ENCODE results near the gene FBXO9.

DNA sequence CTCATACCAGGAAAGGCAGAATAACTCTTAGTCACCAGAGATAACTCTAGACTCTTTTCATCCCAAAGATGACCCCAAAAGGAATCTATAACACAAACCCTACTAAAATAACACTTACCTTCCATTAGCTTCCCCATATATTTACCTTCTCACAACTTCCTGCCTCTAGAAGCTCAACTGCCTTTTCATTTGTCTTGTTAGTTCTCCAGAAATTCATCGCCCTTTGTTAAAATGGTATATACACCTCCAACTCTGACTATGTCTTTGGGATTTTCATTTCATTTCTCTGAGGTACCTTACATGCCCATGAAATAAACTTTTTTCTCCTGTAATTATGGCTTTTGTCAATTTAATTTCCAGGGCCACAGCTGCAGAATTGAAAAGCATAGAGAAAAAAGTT, 49.9 kb downstream of the FBXO9 start:
- TF ChIP-seq, protein P1, sequence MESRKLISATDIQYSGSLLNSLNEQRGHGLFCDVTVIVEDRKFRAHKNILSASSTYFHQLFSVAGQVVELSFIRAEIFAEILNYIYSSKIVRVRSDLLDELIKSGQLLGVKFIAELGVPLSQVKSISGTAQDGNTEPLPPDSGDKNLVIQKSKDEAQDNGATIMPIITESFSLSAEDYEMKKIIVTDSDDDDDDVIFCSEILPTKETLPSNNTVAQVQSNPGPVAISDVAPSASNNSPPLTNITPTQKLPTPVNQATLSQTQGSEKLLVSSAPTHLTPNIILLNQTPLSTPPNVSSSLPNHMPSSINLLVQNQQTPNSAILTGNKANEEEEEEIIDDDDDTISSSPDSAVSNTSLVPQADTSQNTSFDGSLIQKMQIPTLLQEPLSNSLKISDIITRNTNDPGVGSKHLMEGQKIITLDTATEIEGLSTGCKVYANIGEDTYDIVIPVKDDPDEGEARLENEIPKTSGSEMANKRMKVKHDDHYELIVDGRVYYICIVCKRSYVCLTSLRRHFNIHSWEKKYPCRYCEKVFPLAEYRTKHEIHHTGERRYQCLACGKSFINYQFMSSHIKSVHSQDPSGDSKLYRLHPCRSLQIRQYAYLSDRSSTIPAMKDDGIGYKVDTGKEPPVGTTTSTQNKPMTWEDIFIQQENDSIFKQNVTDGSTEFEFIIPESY (IDR thresholded peaks at IDR 0.05), result no peak
- TF ChIP-seq, protein P2, sequence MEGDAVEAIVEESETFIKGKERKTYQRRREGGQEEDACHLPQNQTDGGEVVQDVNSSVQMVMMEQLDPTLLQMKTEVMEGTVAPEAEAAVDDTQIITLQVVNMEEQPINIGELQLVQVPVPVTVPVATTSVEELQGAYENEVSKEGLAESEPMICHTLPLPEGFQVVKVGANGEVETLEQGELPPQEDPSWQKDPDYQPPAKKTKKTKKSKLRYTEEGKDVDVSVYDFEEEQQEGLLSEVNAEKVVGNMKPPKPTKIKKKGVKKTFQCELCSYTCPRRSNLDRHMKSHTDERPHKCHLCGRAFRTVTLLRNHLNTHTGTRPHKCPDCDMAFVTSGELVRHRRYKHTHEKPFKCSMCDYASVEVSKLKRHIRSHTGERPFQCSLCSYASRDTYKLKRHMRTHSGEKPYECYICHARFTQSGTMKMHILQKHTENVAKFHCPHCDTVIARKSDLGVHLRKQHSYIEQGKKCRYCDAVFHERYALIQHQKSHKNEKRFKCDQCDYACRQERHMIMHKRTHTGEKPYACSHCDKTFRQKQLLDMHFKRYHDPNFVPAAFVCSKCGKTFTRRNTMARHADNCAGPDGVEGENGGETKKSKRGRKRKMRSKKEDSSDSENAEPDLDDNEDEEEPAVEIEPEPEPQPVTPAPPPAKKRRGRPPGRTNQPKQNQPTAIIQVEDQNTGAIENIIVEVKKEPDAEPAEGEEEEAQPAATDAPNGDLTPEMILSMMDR (IDR thresholded peaks at IDR 0.05; ENCODE audit: low read depth, low read length, missing input control), result no peak
- TF ChIP-seq YY1 (IDR thresholded peaks at IDR 0.05) (no peak), NR2F2 (IDR thresholded peaks at IDR 0.05) (no peak), JUND (IDR thresholded peaks at IDR 0.05) (no peak), TAF1 (conservative IDR thresholded peaks at IDR 0.05) (no peak), SP1 (IDR thresholded peaks at IDR 0.05) (no peak)
- TF ChIP-seq, protein P3, sequence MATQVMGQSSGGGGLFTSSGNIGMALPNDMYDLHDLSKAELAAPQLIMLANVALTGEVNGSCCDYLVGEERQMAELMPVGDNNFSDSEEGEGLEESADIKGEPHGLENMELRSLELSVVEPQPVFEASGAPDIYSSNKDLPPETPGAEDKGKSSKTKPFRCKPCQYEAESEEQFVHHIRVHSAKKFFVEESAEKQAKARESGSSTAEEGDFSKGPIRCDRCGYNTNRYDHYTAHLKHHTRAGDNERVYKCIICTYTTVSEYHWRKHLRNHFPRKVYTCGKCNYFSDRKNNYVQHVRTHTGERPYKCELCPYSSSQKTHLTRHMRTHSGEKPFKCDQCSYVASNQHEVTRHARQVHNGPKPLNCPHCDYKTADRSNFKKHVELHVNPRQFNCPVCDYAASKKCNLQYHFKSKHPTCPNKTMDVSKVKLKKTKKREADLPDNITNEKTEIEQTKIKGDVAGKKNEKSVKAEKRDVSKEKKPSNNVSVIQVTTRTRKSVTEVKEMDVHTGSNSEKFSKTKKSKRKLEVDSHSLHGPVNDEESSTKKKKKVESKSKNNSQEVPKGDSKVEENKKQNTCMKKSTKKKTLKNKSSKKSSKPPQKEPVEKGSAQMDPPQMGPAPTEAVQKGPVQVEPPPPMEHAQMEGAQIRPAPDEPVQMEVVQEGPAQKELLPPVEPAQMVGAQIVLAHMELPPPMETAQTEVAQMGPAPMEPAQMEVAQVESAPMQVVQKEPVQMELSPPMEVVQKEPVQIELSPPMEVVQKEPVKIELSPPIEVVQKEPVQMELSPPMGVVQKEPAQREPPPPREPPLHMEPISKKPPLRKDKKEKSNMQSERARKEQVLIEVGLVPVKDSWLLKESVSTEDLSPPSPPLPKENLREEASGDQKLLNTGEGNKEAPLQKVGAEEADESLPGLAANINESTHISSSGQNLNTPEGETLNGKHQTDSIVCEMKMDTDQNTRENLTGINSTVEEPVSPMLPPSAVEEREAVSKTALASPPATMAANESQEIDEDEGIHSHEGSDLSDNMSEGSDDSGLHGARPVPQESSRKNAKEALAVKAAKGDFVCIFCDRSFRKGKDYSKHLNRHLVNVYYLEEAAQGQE (IDR thresholded peaks at IDR 0.05), result no peak
